H1 (cell line): ENCODE measurements around the gene BICD1. TPM values are rescaled to one million over a fixed set of nuclear protein-coding genes. Genes with fewer than 3 reads are reported as not detected.

Experiments
- CTCF ChIA-PET: fragments of 300-600 bp; sonication (Branson Sonifier 250); formaldehyde crosslinking; loops from one replicate; lab custom pipeline; 2021; ENCODE audit not compliant: partially characterized antibody; lab: Charles Lee
- POLR2A ChIA-PET: fragments of 300-600 bp; sonication (Branson Sonifier 250); formaldehyde crosslinking; loops from one replicate; lab custom pipeline; 2021; ENCODE audit warnings: inconsistent platforms; ENCODE audit not compliant: partially characterized antibody; lab: Charles Lee
- DNase-seq, 2 experiments: peaks; one replicate each; pipeline versions ENCODE4 v3.0.0 to v3.0.0-alpha.2; 2010 to 2022; ENCODE audit warnings: low spot score in 2 of 2, low read depth in 1 of 2, mixed read lengths in 1 of 2
- FAIRE-seq: peaks from 2 replicates; lab custom pipeline; 2011; peaks lifted over from hg19 to GRCh38; lab: Jason Lieb, UNC
- H2AFZ ChIP-seq: 2 replicates; pipeline ENCODE4 v1.8.1; 2012; ENCODE audit warnings: low read length, inconsistent platforms
- H2AK5ac ChIP-seq: 2 replicates; pipeline ENCODE4 v1.6.1; 2013; ENCODE audit warnings: low read depth, low read length
- H2BK120ac ChIP-seq: replicated peaks from 2 replicates; pipeline ENCODE3; 2013; ENCODE audit warnings: low read depth, low read length, inconsistent platforms
- H2BK12ac ChIP-seq: 2 replicates; pipeline ENCODE4 v1.6.1; 2013; ENCODE audit warnings: low read depth, low read length
- H2BK15ac ChIP-seq: 2 replicates; pipeline ENCODE4 v1.6.1; 2013; ENCODE audit warnings: low read length
- H2BK20ac ChIP-seq: 2 replicates; pipeline ENCODE4 v1.6.1; 2013; ENCODE audit warnings: low read length
- H2BK5ac ChIP-seq: 2 replicates; pipeline ENCODE4 v1.6.1; 2013; ENCODE audit warnings: low read depth, low read length
- H3K14ac ChIP-seq: 2 replicates; pipeline ENCODE4 v1.6.1; 2013; ENCODE audit warnings: inconsistent platforms; ENCODE audit not compliant: insufficient read length
- H3K18ac ChIP-seq: 2 replicates; pipeline ENCODE4 v1.6.1; 2013; ENCODE audit warnings: low read length; ENCODE audit errors: extremely low read depth
- H3K23ac ChIP-seq: 2 replicates; pipeline ENCODE4 v1.6.1; 2013; ENCODE audit warnings: inconsistent platforms; ENCODE audit not compliant: insufficient read length
- H3K23me2 ChIP-seq: 2 replicates; pipeline ENCODE4 v1.6.1; 2013; ENCODE audit warnings: low read depth, low read length
- H3K27ac ChIP-seq: 2 replicates; pipeline ENCODE4 v1.6.1; 2011; ENCODE audit warnings: low read depth, low read length, inconsistent platforms
- H3K27me3 ChIP-seq, 4 experiments: replicated peaks in 1 of 4; 1 replicate in 1 of 4; 2 replicates in 3 of 4; pipeline versions ENCODE4 v1.6.1 to v1.8.1; 2011 to 2013; ENCODE audit warnings: low read length in 3 of 4, mild to moderate bottlenecking in 3 of 4, inconsistent platforms in 2 of 4, mixed read lengths in 2 of 4, moderate library complexity in 1 of 4; ENCODE audit not compliant: control insufficient read depth in 3 of 4, insufficient read depth in 3 of 4; ENCODE audit errors: extremely low read depth in 1 of 4
- H3K36me3 ChIP-seq, 4 experiments: 2 replicates each; pipeline versions ENCODE4 v1.6.1 to v1.8.1; 2011 to 2013; ENCODE audit warnings: mild to moderate bottlenecking in 4 of 4, low read length in 3 of 4, moderate library complexity in 2 of 4, control low read depth in 1 of 4, inconsistent platforms in 1 of 4; ENCODE audit not compliant: insufficient read depth in 4 of 4, control insufficient read depth in 2 of 4
- H3K4ac ChIP-seq: replicated peaks from 2 replicates; pipeline ENCODE3; 2013; ENCODE audit warnings: low read length, low read depth, mixed read lengths, inconsistent platforms; ENCODE audit not compliant: insufficient read length
- H3K4me1 ChIP-seq, 4 experiments: replicated peaks in 1 of 4; 1 replicate in 1 of 4; 2 replicates in 3 of 4; pipeline versions ENCODE4 v1.6.1 to v1.8.1; 2011 to 2013; ENCODE audit warnings: low read length in 3 of 4, inconsistent platforms in 2 of 4, mixed read lengths in 1 of 4; ENCODE audit not compliant: insufficient read depth in 4 of 4, control insufficient read depth in 3 of 4
- H3K4me2 ChIP-seq, 2 experiments: 2 replicates each; pipeline versions ENCODE4 v1.6.1 to v1.8.1; 2011 to 2013; ENCODE audit warnings: low read depth in 2 of 2, low read length in 2 of 2, control low read depth in 1 of 2, inconsistent platforms in 1 of 2, mild to moderate bottlenecking in 1 of 2; ENCODE audit not compliant: insufficient read depth in 1 of 2
- H3K4me3 ChIP-seq, 4 experiments: fragments of 200-600, 300-600 bp in 1 of 4; sonication (generic), shearing (Covaris generic), sonication (Bioruptor Twin) in 1 of 4; 2 replicates each; pipeline versions ENCODE4 v1.5.1 to v1.8.1; 2011 to 2016; ENCODE audit warnings: low read length in 4 of 4, low read depth in 3 of 4, control low read depth in 2 of 4, inconsistent platforms in 2 of 4, mild to moderate bottlenecking in 2 of 4, mixed read lengths in 1 of 4, moderate library complexity in 1 of 4; ENCODE audit not compliant: insufficient read depth in 2 of 4; ENCODE audit errors: extremely low read depth in 1 of 4
- H3K56ac ChIP-seq: replicated peaks from 2 replicates; pipeline ENCODE3; 2013; ENCODE audit warnings: low read depth, mild to moderate bottlenecking, mixed read lengths, low read length, inconsistent platforms; ENCODE audit not compliant: insufficient read length
- H3K79me1 ChIP-seq: 2 replicates; pipeline ENCODE4 v1.6.1; 2013; ENCODE audit warnings: low read depth, low read length, control low read depth
- H3K79me2 ChIP-seq, 2 experiments: 2 replicates each; pipeline versions ENCODE4 v1.6.1 to v1.8.1; 2012 to 2013; ENCODE audit warnings: low read length in 2 of 2, mild to moderate bottlenecking in 2 of 2, inconsistent platforms in 1 of 2; ENCODE audit not compliant: insufficient read depth in 2 of 2, control insufficient read depth in 1 of 2
- H3K9ac ChIP-seq, 4 experiments: replicated peaks in 1 of 4; 1 replicate in 1 of 4; 2 replicates in 3 of 4; pipeline versions ENCODE4 v1.6.1 to v1.8.1; 2011 to 2013; ENCODE audit warnings: low read depth in 3 of 4, low read length in 3 of 4, control low read depth in 2 of 4, mild to moderate bottlenecking in 2 of 4, moderate library complexity in 2 of 4, inconsistent platforms in 1 of 4; ENCODE audit errors: extremely low read depth in 1 of 4
- H3K9me3 ChIP-seq, 2 experiments: 2 replicates each; pipeline versions ENCODE4 v1.6.1 to v1.8.1; 2012 to 2013; ENCODE audit warnings: mild to moderate bottlenecking in 2 of 2, moderate library complexity in 2 of 2, control low read depth in 1 of 2, inconsistent platforms in 1 of 2, low read depth in 1 of 2, low read length in 1 of 2, mixed read lengths in 1 of 2; ENCODE audit not compliant: insufficient read depth in 2 of 2
- H4K20me1 ChIP-seq, 2 experiments: replicated peaks in 1 of 2; 2 replicates each; pipeline versions ENCODE3 to v1.8.1; 2011 to 2013; ENCODE audit warnings: inconsistent platforms in 2 of 2, low read length in 2 of 2, mild to moderate bottlenecking in 1 of 2; ENCODE audit not compliant: insufficient read depth in 2 of 2, control insufficient read depth in 1 of 2
- H4K5ac ChIP-seq: 2 replicates; pipeline ENCODE4 v1.6.1; 2013; ENCODE audit warnings: low read length, low read depth, mixed read lengths, inconsistent platforms; ENCODE audit not compliant: insufficient read length
- H4K8ac ChIP-seq: 2 replicates; pipeline ENCODE4 v1.8.0; 2013; ENCODE audit warnings: mild to moderate bottlenecking, moderate library complexity, low read length, inconsistent platforms; ENCODE audit not compliant: insufficient read depth; ENCODE audit errors: extremely low read depth
- H4K91ac ChIP-seq: replicated peaks from 2 replicates; pipeline ENCODE3; 2013; ENCODE audit warnings: low read length, mixed read lengths, inconsistent platforms; ENCODE audit not compliant: insufficient read length
- ASH2L ChIP-seq: fragments of 200-600, 300-600 bp; sonication (generic); IDR thresholded peaks from one replicate; pipeline ENCODE4 v1.7.1; 2017; ENCODE audit warnings: low read length
- CHD1 ChIP-seq: IDR thresholded peaks from 2 replicates; pipeline ENCODE4 v1.6.1; 2012; ENCODE audit warnings: low read depth, low read length, improper control_type of control experiment
- FOSL1 ChIP-seq: IDR thresholded peaks from 2 replicates; pipeline ENCODE4 v1.6.1; 2011; ENCODE audit warnings: mild to moderate bottlenecking, low read depth, low read length, moderate library complexity; ENCODE audit not compliant: insufficient read depth
- JUN ChIP-seq: IDR thresholded peaks from 2 replicates; pipeline ENCODE4 v1.6.1; 2011; ENCODE audit warnings: low read depth, mild to moderate bottlenecking, improper control_type of control experiment, low read length
- SIN3A ChIP-seq, 2 experiments: IDR thresholded peaks in 1 of 2; conservative IDR thresholded peaks in 1 of 2; 2 replicates each; pipeline ENCODE4 v1.6.1; 2011 to 2012; ENCODE audit warnings: low read length in 2 of 2, improper control_type of control experiment in 1 of 2, low read depth in 1 of 2, mild to moderate bottlenecking in 1 of 2
- WGBS, 2 experiments: shearing (Covaris generic) in 1 of 2; methylation state at CpG; one replicate each; pipeline versions ENCODE4 v1.1.6 to v1.1.7; 2013 to 2015; ENCODE audit warnings: low lambda C conversion rate in 2 of 2, mixed read lengths in 2 of 2, inconsistent platforms in 1 of 2, low coverage in 1 of 2, missing lambda C conversion rate in 1 of 2; ENCODE audit not compliant: insufficient replicate concordance in 2 of 2, insufficient coverage in 1 of 2, insufficient read length in 1 of 2; ENCODE audit errors: extremely low coverage in 1 of 2, missing lambda C conversion rate in 1 of 2; 5-methylcytosine and 5-hydroxymethylcytosine counted together
- polyA plus RNA-seq, 7 experiments: library from polyadenylated mRNA; depleted of rRNA in 3 of 7; stranded (reverse) in 5 of 7; unstranded in 2 of 7; fragments of >200 nt in 5 of 7; fragments of 200-250 nt in 2 of 7; gene quantifications; 1 replicate in 5 of 7; 2 replicates in 1 of 7; 4 replicates in 1 of 7; pipeline versions ENCODE4 v1.2.1 to v1.2.3, GENCODE V29; 2011 to 2013; ENCODE audit warnings: missing spikeins in 2 of 7, mixed read lengths in 2 of 7
- total RNA-seq: library from RNA; stranded (reverse); fragmentation: NEBNext Ultra II Directional; extraction: Animal tissue kit (Norgen Biotek cat#: 25700); gene quantifications from 2 replicates; pipeline ENCODE4 v1.2.1, GENCODE V29; 2021

Gene BICD1
- total and polyA plus RNA-seq, 2 of the 8 experiments (the other 6 are each of a cell fraction or from before 2014, with no cell fraction given) = 34.1 to 58.4 TPM

DNA sequence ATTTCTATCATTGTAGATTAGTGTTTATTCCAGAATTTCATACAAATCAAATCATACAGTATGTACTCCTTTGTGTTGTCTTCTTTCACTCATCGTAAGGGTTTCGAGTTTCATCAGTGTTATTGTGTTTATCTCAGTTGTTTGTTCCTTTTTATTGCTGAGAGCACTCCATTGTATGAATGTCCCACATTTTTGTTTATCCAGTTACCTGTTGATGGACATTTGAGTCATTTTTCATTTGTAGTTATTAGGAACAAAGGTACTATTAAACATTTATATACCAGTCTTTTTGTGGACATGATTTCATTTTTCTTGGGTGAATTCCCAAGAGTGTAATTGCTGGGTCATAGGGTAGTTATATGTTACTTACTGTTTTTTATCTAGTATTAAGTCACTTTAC is 70.0 kb downstream of the BICD1 start:
- Histone ChIP-seq H3K4ac (no peak overlapping the region), H3K79me1 (no peaks in the 10 kb centered on the region), H2AK5ac (no peak overlapping the region), H2BK120ac (no peak overlapping the region), H3K56ac (no peak overlapping the region), H2BK12ac (no peak overlapping the region), H3K23ac (no peak overlapping the region), H3K36me3 (peaks cover 0 to 6% (median 0%) of the 10 kb centered on the region in 4 experiments; a peak in 1 of 8 replicates), H3K4me2 (no peak overlapping the region), H2BK15ac (no peak overlapping the region), H3K23me2 (no peaks in the 10 kb centered on the region), H3K27me3 (no peaks in the 10 kb centered on the region), H2AFZ (no peak overlapping the region), H3K9ac (no peak overlapping the region), H3K4me1 (peaks cover 0 to 9% (median 5%) of the 10 kb centered on the region in 4 experiments; a peak in 4 of 7 replicates), H2BK20ac (no peak overlapping the region), H4K91ac (no peak overlapping the region), H2BK5ac (no peak overlapping the region), H3K79me2 (peaks cover 0 to 43% of the 10 kb centered on the region in 2 experiments; a peak in 2 of 4 replicates), H3K9me3 (no peaks in the 10 kb centered on the region), H4K5ac (no peak overlapping the region), H4K8ac (no peak overlapping the region), H3K14ac (no peak overlapping the region), H3K4me3 (no peak overlapping the region), H4K20me1 (no peaks in the 10 kb centered on the region), H3K18ac (no peak overlapping the region), H3K27ac (no peak overlapping the region)
- no peak for TF ChIP-seq JUN
- TF ChIP-seq SIN3A (conservative IDR thresholded peaks at IDR 0.05 in 1 of 2, IDR thresholded peaks at IDR 0.05 in 1 of 2; ENCODE audit: low read depth in 1 of 2, low read length in 2 of 2) = no peak
- no peak for TF ChIP-seq FOSL1
- TF ChIP-seq ASH2L = no peak
- TF ChIP-seq CHD1 = no peak
- 89% methylated on average over 2 of the region's 2 CpGs; no CpG with 5 or more reads in 1 of the 2 experiments for WGBS, 2 experiments
- CTCF ChIA-PET = no interaction called here
- DNase-seq (no peak), FAIRE-seq (no peak)
- POLR2A ChIA-PET = no interaction called here
